KG1 (cell line): Measurements from ENCODE around the gene AMBP.
"Not testable (repeated sequence)": the region's sequence is repeated elsewhere in the genome, so short reads cannot be mapped to it uniquely, and the experiment has no call there.

Experiments
- DNase-seq: peaks from one replicate; lab custom pipeline; 2025; lab: John Stamatoyannopoulos, UW

Gene AMBP

DNA sequence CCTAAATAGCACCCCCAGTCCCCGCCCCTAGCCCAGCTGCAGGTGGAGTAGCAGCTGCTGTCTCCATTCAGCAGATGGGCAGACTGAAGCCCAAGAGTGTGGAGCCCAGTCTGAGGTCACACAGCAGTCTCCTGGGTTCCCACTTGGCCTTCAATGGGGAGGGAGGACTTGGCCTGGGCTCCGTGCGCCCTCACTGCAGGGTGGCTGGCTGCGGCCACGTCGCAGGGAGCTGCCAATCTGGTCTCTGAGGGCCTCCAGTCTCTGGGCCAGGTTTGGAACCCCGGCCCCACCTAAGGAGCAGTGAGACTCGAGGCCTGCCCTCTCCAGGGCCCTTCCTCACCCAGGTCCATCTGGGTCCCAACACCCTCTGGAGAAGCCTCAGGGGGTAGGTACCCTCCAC, 13.6 kb upstream of the AMBP start:
- no peak for DNase-seq

DNA sequence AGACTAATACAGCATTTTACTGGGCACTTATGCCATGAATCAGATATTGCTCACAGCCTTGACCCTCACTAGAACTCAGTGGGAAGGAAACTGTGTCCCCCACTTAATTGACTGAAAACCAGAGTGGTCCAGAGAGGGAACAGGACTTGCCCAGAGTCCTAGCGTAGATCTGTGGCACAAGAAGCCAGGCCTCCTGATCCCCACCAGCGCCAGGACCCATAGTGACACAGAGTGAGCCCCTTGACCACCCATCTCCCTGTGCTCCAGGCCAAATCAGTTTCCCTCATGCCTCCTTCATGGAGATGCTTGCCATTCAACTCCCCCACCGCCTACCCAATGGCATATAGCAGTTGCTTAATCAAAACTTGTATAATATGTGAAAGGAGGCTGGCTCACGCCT, 12.7 kb upstream of the AMBP start:
- DNase-seq = no peak

DNA sequence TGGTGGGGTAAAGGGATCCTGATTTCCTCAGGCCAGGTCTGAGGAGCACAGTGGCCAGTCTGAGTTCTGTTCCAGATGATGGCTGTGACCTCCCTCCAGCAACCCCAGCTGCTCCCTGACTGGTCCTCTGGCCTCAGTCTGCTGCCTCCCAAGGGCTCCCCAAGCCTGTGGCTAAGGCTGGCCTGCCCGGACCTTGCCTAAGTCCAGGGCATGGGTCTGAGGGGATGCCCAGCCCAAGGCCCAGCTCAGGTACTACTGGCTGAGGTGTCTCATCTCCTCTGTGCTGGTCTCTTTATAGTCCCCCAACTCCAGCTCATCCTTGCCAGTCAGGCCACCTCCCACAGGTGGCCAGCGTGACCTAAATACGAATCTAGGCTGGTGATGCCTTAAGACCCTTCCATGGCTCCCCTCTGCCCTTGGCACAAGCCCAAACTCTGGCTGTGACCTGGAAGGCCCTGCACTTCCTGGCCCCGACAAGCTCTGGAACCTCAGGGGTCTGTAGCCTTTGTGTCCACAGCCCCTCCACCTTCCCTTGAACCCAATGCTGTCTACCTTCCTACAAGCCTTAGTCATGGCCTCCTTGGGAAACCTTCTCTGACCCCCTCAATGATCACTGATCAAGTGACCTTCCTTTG, 11.2 kb upstream of the AMBP start:
- DNase-seq = no peak

DNA sequence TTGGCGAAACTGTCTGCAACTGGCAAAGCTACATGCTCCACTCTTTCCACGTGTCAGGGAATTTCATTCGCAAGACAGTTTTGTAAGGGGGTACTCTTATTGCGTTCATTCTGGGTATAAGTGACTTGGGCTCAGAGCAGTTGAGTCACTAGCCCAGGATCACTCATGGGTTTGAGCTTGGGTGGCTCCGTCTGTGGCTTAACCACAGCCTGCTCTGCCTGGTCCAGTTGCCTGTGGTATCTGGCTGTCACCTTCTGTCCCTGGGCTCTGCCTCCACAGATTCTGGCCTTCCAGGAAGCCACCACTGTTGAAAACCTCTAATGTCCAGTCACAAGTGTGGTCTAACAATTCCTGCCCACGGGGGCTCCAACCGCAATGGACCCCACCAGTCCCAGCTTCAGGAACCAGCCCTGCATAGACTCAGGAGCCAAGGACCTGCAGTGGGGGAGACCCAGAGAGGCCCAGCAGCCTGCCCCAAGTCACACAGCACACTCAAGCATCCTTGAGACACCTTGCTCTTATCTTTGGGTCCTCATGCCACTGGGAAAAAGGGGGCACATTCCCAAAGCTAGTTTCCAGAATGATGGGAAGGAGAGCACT, 10.6 kb upstream of the AMBP start:
- no peak for DNase-seq

DNA sequence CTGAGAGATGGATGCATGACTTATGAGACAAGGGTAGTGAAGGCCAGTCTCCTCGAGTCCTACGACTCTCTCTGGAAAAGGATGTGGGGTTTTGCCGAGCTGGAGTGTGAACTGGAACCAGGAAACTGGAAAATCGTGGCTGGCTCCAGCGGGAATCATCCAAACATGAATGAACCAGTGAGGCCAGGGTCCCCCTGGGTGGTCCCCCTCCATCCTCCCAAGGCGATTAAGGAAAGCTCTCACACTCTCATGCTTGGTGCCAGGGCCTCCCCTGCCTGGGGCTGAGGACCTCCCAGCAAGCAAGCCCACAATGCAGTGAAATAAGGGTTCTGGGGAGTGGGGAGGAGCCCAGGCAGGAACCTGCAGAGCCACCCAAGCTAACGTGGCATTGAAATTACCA, 9.6 kb upstream of the AMBP start:
- no peak for DNase-seq

DNA sequence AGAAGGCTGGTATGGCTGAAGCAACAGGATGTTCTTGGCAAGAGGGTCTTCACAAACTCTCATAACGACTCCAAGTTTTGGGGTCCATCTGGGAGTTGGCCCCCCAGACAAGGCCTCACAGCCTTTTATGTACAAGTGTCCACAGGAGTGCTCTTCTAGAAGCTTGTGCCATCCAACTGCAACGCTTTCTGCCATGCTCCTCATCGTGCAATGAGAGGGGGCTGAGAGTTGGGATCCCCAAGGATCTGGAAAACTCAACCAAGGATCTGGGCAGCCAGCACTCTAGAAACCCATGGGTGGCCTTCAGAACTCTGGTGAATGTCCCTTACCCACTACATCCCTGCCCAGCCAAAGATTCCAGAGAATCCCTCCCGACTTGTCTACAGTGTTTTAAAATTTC, 8.5 kb upstream of the AMBP start:
- no peak for DNase-seq

DNA sequence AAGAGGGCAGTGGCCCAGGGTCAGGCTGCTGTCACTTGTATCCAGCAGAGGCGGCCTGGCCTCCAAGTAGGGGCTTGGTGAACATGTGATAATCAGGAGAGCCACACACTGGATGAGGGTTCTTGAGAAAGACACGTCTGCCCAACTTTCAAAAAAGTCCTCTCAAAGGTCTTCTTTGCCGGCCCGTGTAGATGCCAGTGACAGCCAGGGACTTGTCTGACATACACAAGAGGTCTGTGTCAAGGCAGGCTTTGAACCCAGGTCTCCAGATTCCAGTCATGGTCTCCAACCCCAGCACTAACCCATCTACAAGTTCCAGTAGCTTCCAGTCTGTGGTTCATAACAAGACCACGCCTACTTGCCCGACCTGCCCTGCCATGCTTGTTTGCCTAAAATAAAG, 7.9 kb upstream of the AMBP start:
- no peak for DNase-seq

DNA sequence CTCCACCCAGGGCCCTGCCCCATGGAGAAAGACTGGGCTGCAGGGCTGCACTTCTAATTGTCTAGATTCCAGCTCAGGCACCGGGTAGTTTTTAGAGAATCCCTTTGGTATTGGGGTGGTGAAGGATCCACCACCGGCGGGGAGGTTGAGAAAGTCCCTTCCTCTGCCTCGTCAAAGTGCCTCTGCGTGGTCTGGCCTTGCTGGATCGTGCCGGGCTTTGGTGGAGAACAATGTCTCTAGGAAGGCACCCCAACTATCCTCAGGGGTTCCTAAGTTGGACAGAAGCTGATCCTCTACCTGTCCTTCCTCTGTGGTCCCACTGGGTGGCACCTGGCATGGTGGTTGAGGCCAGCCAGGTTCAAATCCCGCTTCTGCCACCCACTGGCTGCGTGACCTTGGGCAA, 7.3 kb upstream of the AMBP start:
- no peak for DNase-seq

DNA sequence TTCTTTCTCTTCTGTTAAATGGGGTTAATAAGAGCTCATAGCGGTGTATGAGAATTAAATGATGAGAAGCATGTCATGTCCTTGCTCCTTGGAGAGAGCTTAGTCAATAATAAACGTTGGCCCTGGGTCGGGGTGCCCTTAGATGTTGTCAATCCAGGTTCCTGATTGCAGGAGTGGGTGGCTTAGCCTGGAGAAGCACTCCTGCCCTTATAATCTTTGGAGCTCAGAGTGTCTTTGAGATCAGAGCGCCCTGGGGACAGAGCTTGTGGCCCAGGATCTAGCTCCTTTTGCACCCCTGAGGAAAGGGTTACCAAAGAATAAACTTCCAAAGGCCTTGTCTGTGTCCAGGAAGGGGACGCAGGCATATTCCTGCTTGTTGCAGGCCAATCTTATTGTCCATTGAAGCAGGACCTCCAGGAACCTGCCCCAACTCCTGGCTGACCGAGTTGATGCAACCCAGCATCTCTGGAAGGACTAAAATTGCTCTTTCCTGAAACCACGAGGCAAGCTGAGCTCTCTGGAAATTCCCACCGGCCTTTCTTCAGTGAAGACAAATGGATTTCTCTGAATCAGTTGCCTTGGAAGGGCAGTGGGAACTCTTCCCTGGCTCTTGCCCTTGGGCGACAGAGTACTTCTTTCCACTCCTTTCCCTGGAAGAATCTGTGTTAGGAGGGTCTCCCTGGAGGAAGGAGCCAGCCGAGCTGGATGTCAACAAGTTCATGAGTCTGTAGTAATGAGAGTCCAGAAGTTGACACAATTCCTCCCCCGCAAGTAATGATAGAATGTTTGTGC, 6.4 kb upstream of the AMBP start:
- no peak for DNase-seq

DNA sequence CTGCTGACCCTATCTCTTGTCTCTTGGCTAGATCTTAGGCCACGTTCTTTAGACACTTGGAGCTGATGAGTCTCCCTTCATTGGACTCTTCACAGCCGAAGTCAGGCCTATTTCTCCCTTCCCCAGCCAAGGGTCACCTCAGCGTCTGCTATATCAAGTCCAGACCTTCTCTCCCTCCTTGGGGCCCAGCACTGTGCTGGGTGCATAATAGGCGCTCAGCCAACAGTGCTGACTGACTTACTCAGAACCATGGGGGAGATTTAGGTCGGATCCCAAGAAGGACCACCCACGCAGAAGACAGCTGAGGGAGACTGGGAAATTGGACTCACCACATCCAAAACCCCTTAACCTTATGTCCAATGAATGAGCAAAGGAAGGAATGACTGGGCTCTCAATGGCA, 5.6 kb upstream of the AMBP start:
- DNase-seq = no peak

DNA sequence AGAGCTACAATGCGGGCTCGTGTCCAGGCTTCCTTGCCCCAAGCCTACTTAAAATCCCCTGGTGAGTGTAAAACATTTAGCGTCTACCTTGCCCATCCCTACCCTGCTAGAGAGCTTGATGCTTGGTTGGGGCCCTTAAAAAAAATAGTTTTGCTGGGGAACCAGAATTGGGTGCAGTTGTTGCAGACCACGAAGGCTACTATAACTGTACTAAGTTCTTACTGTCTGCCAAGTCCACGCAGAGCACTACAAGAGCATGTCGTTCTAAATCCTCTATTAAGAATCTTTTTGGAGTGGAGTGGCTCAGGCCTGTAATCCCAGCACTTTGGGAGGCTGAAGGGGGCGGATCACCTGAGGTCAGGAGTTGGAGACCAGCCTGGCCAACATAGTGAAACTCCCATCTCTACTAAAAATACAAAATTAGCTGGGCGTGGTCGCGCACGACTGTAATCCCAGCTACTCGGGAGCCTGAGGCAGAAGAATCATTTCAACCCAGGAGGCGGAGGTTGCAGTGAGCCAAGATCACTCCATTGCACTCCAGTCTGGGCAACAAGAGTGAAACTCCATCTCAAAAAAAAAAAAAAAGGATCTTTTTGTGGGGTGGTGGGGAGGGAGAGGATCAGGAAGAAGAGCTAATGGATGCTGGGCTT, 4.8 kb upstream of the AMBP start:
- not testable (repeated sequence) for DNase-seq

DNA sequence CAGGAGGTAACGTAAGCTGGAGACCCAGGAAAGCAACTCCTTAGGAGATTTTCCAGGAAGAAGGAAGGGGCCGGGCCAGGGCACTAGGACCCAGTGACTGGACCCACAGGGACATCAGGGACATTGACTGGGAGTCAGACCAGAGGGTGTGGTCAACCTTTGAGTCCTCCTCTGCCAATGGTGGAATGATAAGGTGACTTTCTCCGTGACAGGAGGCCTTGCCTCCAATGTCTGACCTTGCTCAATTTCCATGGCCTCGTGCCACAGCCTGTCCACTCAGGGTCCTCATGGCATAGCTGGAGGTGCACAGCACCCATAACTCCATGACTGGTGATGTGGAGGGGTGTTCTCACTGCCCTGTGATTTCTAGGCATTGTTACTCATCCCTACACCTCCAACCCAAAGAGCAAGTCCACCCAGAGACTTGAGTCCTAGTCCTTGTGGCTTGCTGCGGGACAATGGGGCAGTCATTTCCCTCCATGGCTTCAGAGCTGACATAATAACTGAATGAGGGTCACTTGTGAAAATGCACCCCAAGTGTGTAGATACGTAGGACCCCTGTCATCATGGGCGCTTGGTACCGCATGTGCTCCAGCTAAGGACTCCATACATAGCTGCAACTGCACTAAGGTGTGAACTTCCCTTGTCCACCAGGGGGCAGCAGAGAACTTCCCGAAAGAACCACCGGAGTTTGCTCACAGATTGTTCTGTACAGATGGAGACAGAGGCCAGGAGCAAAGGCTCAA, 4.1 kb upstream of the AMBP start:
- peak; percentile 76 for DNase-seq

DNA sequence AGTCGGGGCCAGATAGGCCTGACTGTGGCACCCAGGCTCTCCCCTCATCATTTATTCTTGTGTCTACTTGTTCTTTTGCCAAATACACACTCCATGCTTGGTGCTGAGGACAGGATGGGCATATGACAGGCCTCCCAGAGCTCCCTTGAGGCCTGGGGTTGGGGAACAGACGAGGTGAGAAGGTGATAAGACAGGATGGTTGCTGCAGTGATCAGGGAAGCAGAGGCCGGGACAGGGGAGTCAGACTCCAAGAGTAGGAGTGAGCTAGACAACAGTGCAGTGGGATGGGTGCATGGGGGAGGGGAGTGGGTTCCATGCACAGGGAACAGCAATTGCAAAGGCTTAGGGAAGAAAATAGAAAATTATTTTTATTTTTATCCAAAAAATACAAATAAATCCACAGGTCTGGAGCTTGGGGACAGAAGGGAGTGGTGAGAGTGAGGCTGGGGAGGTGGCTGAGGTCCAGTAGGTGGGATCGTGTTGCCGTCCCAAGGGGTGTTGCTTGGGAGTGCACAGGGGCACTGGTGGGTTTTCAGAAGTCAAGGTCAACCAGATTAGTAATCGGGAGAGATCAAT, 3.4 kb upstream of the AMBP start:
- DNase-seq = no peak

DNA sequence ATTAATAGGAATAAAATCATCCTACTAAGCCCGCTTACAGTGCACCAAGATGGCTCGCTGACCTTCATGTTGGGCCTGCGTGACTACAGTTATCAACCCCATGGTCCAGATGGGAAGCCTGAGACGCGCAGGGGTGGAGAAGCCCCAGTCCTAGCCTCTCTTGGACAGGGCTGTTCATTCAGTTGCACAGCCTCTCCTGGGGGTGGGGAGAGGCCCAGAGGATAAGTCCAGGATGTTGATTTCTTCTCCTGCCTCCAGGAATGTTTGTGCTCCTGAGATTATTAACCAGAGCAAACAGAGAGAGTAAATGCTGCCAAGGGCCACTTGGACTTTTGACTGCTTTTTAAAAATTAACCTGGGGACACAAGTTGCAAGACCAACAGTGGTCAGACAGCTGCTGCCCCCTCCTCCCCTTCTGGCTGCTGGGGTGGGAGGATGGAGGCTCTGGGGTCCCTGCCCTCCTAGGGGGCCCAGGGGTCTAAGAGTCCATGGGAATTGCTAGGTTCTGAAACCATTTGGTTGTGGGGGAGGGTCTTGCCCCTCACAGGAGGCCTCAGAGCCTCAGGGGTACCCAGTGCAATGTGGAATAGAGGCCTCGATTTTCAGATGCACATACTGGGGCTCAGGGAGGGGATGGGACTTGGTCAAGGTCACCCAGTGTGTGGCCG, 2.8 kb upstream of the AMBP start:
- no peak for DNase-seq

DNA sequence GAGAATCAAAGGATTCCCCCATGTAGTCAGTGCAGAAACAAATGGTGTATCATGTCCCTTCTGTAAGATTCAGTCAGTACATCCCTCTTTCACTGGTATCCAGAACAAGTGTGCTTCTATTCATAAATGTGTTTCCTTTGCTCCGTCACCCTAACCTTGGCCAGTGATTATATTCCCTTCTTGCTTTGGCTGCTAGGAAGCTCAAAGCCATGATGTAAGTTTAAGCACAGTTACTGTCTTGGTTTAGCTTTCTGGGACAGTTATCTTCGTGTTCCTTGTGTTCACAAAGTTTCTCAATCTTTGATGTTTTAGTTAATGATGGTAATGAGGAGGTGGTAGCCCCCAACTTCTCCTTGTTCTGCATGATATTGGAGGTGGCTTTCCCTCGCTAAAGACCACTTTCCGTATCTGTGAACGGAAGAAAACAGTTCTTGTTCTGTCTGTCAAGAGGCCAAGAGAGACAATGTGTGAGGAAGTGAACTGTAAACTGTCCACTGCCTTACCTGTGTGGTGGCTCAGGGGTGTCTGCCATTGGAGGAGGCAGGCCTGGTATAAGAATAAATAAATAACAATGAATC, 2.2 kb upstream of the AMBP start:
- no peak for DNase-seq

DNA sequence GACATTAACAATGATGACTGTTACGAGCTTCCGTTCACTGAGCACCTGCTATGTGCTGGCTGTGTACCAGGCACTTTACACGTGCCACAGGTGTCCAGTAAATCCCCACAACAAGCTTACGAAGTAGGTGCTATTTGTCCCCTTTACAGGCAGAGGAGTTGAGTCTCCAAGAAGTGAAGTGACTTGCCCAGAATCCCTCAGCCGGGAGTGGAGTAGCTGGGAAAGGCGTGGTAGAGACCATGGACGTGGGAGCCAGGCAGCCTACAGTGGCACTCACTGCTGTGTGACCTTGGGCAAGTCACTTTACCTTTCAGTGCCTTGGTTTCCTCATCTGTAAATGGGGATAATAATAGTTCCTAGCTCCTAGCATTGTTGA, 669 bp upstream of the AMBP start:
- no peak for DNase-seq

DNA sequence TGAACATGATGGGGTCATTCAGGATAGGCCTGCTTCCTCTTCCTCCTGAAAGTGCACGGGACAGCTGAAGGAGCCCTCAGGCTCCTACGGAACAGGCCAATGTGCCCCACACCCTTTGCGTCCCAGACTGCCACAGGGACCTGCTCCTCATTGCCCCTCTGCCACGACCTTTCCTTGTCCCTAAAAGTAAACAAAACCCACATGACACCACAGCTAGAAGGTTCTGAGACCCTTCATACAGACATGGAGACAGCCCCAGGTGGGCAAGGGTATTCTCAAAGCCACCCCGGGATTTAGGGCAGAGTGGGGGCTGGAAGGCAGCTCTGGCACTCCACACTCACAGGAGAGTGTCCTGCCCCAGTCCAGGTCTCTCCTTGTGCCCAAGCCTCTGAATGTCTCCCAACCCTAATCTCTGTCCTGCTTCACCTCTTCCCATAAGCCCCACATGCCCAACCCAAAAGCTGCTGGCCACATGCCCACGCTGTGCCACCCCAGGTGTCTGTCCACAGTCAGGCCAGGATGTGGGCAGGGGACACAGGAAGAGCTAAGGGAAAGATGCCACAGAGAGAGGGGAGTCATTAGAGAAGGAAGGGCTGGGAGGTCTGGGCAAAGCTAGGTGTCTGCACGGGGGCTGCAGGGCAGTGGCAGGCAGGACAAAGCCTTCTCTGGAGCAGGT, 800 bp downstream of the AMBP start:
- no peak for DNase-seq

DNA sequence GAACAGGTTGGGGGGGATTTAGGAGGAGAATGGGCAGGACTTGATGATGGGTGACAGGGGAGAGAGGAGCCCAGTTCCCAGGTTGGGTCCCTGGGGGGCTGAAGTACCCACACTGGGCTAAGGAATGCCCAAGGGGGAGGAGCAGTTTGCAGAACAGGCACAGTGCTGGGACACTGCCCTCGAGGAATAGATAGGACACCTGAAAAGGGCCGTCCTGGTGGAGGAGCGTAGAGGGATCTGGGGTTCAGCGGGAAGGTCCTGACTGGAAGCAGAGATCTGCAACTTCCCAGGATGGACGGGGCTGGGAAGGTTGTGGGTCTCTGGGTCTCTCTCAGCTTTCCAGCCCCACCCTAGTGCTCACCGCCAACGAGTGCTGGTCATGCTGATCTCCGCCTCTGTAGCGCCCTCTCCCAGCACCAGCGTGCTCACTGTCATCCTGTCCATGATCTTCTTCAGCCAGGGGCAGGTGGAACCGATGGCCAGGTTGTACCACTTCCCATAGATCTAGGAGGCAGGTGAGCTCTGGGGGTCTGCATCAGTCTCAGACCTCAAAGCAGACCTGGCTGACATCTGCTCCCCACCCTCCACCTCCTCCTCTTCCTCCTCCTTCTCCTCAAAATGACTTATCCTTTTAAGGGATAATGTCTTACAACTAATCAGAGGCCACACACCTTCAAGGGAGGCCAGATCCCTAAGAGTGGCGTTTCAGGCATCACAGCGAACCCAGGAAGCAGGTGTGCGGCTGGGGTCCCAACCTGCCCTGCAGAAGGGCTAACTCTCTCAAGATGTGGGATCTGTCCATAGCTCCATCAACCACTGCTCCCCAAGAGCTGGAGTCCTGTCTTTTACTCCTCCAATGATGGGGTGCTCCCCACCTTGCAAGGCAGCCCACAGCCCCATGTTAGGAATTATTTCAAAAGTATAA, 1.6 kb downstream of the AMBP start:
- DNase-seq = no peak

DNA sequence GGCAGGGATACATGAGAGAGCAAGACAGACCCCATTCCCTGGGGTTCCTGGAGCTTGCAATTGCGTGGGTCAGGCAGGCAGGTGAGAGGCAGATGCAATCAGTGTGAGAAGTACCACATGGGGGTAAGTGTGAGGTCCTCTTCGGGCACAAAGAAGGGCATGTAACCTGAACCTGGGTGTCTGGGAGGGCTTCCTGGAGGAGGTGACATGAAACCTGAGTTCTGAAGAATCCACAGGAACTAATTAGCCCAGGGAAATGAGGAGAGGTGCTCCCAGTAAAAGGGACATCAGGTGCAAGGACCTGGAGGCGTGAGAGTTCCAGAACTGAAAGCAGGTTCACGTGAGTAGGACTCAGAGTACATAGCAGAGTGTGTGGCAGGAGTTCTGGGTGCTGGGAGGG, 2.5 kb downstream of the AMBP start:
- no peak for DNase-seq
